ENCODE results near the gene CMTM8.

- TF ChIP-seq CTCF (IDR thresholded peaks at IDR 0.05; ENCODE audit: low read depth, low read length): no peak
- TF ChIP-seq EZH2phosphoT487 (IDR thresholded peaks at IDR 0.05; ENCODE audit: low read depth): no peak
Measured at GRCh38 chr3:32354362-32354778, 115.9 kb downstream of the CMTM8 start.

All from OCI-LY3 (cell line).